GM12873 (cell line): Measurements from ENCODE around the gene SFTA2.

Experiments
- CTCF ChIP-seq: IDR thresholded peaks from 2 replicates; pipeline ENCODE4 v1.5.1; 2012; ENCODE audit warnings: low read depth, mild to moderate bottlenecking, moderate library complexity, low read length, control low read depth; ENCODE audit not compliant: insufficient read depth; ENCODE audit errors: missing control alignments

Gene SFTA2

GRCh38 chr6:30965140-30965601 lies 33.2 kb upstream of the SFTA2 start:
- no peak for TF ChIP-seq CTCF

- no peak for TF ChIP-seq CTCF
Observed at GRCh38 chr6:30964075-30964474, 32.1 kb upstream of the SFTA2 start.

- TF ChIP-seq CTCF: no peak
Observed at GRCh38 chr6:30963641-30964040, 31.7 kb upstream of the SFTA2 start.

GRCh38 chr6:30962716-30963115 lies 30.7 kb upstream of the SFTA2 start:
- TF ChIP-seq CTCF: no peak

- no peak for TF ChIP-seq CTCF
Observed at GRCh38 chr6:30960907-30961673, 29.1 kb upstream of the SFTA2 start.

GRCh38 chr6:30957716-30958115 lies 25.7 kb upstream of the SFTA2 start:
- no peak for TF ChIP-seq CTCF

GRCh38 chr6:30955367-30956042 lies 23.5 kb upstream of the SFTA2 start:
- TF ChIP-seq CTCF: no peak
